GM12873 (cell line): ENCODE data around the gene NUTF2.

Experiments used
- TF ChIP-seq, protein P1 (sequence below): IDR thresholded peaks from 2 replicates; pipeline ENCODE4 v1.5.1; 2012; ENCODE audit warnings: low read depth, mild to moderate bottlenecking, moderate library complexity, low read length, control low read depth; ENCODE audit not compliant: insufficient read depth; ENCODE audit errors: missing control alignments

NUTF2 gene

DNA sequence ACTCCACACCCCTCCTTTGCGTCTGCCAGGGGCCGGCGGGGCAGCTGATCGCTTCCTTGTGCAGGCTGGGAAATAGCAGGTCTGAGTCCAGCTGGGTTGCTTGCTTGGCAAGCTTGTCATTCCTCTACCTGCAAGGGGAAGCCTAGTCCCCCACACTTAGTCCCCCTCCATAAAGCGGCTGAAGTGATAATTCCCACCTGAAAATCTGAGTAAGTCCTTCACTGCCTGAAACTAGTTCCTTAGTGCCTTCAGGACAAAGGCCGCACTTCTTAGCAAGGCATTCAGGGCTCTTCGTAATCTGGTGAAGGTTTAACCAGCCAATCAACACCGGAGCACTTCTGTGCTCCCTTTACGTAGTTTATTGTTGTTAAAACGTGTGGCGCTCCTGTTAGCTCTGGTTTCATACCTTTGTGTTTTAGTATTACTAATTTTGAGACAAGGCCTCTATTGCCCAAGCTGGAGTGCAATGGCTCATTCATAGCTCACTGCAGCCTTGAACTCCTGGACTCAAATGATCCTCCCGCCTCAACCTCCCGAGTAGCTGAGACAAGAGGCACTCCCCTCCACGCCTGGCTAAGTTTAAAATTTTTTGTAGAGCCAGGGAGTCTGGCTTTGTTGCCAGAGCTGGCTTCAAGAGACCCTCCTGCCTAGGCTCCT, 47.1 kb downstream of the NUTF2 start:
- TF ChIP-seq, protein P1, sequence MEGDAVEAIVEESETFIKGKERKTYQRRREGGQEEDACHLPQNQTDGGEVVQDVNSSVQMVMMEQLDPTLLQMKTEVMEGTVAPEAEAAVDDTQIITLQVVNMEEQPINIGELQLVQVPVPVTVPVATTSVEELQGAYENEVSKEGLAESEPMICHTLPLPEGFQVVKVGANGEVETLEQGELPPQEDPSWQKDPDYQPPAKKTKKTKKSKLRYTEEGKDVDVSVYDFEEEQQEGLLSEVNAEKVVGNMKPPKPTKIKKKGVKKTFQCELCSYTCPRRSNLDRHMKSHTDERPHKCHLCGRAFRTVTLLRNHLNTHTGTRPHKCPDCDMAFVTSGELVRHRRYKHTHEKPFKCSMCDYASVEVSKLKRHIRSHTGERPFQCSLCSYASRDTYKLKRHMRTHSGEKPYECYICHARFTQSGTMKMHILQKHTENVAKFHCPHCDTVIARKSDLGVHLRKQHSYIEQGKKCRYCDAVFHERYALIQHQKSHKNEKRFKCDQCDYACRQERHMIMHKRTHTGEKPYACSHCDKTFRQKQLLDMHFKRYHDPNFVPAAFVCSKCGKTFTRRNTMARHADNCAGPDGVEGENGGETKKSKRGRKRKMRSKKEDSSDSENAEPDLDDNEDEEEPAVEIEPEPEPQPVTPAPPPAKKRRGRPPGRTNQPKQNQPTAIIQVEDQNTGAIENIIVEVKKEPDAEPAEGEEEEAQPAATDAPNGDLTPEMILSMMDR: no peak

DNA sequence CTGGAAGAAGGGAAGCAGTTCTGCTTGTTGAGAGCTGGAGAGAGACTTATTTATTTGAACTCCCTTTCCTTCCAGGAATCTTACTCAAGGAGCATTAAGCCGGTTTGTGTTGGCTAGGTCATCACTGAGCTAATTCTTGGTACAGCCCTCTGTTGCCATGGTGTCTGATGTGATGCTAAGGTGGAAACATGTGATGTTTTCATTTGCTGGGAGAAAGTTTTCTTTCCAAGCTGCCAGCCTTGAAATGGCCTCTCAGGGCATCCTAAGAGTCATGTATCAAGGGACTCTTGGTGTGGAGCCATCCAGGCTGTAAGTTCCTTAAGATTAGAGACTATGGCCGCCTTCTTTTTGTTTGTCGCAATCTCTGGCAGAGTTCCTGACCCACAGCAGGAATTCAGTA, 50.5 kb downstream of the NUTF2 start:
- TF ChIP-seq, protein P1: no peak

DNA sequence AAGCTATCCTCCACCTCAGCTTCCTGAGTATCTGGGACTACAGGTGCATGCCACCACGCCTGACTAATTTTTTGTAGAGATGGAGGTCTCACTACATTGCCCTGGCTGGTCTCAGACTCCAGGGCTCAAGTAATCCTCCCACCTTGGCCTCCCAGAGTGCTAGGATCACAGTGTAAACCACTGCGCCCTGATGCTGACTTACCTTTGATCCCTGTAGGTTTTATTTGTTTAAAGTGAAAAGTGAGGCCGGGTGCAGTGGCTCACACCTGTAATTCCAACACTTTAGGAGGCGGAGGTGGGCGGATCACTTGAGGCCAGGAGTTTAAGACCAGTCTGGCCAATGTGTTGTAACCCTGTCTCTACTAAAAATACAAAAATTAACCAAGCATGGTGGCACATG, 55.0 kb downstream of the NUTF2 start:
- TF ChIP-seq, protein P1: no peak

DNA sequence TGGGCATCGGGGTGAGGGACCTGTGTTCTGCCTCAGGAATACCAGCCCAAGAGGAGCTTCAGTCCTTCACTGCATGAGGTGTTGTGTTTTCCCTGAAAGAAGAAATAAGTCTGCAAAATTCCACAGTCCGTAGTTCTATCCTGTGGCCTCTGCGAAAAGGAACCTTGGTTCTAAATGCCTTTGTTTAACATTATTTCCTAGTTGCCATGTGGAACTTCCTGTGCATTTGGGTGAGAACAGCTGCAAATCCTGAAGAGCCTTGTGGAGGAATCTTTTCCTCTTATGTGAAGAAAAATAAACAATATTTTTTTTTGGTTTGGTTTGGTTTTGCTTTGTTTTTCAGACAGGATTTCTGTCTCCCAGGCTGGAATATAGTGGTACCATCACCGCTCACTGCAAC, 56.1 kb downstream of the NUTF2 start:
- TF ChIP-seq, protein P1: no peak

DNA sequence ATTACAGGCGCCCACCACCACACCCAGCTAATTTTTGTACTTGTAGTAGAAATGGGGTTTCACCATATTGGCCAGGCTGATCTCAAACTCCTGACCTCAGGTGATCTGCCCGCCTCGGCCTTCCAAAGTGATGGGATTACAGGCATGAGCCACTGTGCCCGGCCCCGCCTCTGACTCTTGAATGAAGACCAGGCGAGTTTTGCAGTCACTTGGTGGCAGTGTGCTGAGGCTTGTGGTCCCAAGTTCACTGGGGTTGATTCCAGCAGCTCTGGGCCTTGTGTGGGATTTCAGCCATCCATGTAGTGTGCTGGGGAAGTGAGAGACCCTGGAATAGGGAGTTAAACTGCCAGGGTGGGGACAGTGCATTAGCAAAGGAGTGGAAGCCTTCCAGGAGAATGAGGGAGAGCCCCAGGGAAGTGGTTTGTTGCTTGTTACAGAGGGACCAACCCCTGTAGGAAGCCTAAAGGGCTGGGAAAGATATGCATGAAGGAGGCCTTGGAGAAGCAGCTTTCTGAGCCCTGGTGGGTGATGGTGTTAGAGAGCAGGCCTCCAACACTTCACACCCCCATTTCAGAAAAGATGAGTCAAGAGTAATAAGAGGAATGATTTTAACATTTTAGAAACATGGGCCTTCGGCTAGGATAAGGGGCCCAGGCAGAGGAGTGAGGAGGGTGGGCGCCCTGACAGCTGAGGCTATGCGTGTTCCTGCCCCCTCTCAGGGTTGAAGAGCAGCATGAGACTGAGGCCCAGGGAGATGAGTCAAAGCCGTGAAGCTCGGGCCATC, 60.9 kb downstream of the NUTF2 start:
- TF ChIP-seq, protein P1: no peak

DNA sequence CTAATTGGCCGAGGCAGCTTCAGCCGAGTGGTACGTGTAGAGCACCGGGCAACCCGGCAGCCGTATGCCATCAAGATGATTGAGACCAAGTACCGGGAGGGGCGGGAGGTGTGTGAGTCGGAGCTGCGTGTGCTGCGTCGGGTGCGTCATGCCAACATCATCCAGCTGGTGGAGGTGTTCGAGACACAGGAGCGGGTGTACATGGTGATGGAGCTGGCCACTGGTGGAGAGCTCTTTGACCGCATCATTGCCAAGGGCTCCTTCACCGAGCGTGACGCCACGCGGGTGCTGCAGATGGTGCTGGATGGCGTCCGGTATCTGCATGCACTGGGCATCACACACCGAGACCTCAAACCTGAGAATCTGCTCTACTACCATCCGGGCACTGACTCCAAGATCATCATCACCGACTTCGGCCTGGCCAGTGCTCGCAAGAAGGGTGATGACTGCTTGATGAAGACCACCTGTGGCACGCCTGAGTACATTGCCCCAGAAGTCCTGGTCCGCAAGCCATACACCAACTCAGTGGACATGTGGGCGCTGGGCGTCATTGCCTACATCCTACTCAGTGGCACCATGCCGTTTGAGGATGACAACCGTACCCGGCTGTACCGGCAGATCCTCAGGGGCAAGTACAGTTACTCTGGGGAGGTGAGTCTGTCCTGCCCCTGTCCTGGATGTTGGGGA, 62.5 kb downstream of the NUTF2 start:
- TF ChIP-seq, protein P1: no peak

DNA sequence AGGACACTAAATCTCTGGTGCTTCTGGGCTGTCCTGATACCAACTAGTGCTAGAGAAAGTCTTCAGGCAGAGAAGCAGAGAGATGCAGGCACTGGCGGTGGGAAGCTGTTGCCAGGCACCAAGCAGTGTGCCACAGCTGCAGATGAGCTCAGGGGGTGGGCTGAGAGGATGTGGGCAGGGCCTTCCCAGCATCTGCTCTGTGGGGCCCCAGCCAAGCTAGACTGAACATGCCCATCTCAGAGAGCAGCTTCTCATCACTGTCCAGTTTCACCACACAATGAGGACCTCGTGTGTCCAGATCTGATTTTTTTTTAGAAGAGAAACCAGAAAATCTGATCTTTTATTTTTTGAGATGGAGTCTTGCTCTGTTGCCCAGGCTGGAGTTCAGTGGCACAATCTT, 63.4 kb downstream of the NUTF2 start:
- TF ChIP-seq, protein P1: no peak
